OCI-LY3 (cell line): Measurements from ENCODE around the gene BAHD1.

Experiments
- H2AFZ ChIP-seq: fragments of 200-600, 300-600 bp; shearing (Covaris generic); 2 replicates; pipeline ENCODE4 v1.6.0; 2014; ENCODE audit warnings: antibody characterized with exemption, low read depth, low read length
- H3K27ac ChIP-seq: fragments of 200-600, 300-600 bp; sonication (generic); 2 replicates; pipeline ENCODE4 v1.5.1; 2014; ENCODE audit warnings: mild to moderate bottlenecking, low read length, moderate library complexity, mixed read lengths
- H3K27me3 ChIP-seq: fragments of 200-600, 300-600 bp; sonication (generic); 2 replicates; pipeline ENCODE4 v1.6.1; 2014; ENCODE audit warnings: low read depth, low read length, mixed read lengths
- H3K36me3 ChIP-seq: fragments of 200-600, 300-600 bp; sonication (generic); replicated peaks from 2 replicates; pipeline ENCODE3; 2014; ENCODE audit warnings: low read depth, low read length, mixed read lengths
- H3K4me1 ChIP-seq: fragments of 300-600, 200-600 bp; sonication (generic); 2 replicates; pipeline ENCODE4 v1.6.1; 2014; ENCODE audit warnings: low read length, mixed read lengths
- H3K4me2 ChIP-seq: fragments of 200-600, 300-600 bp; sonication (generic); 2 replicates; pipeline ENCODE4 v1.6.1; 2014; ENCODE audit warnings: low read length, mixed read lengths
- H3K4me3 ChIP-seq: fragments of 300-600, 200-600 bp; sonication (generic); 2 replicates; pipeline ENCODE4 v1.5.1; 2014; ENCODE audit warnings: antibody characterized with exemption, mild to moderate bottlenecking, low read length, moderate library complexity
- H3K79me2 ChIP-seq: fragments of 300-600, 200-600 bp; shearing (Covaris generic); 2 replicates; pipeline ENCODE4 v1.6.1; 2014; ENCODE audit warnings: mild to moderate bottlenecking, low read length, mixed read lengths
- H3K9ac ChIP-seq: fragments of 300-600, 200-600 bp; shearing (Covaris generic); 2 replicates; pipeline ENCODE4 v1.6.0; 2014; ENCODE audit warnings: mild to moderate bottlenecking, low read length, moderate library complexity
- H3K9me3 ChIP-seq: fragments of 200-600, 300-600 bp; shearing (Covaris generic); 2 replicates; pipeline ENCODE4 v1.6.1; 2014; ENCODE audit warnings: low read length, mixed read lengths; ENCODE audit not compliant: insufficient read depth
- H4K20me1 ChIP-seq: fragments of 200-600, 300-600 bp; sonication (generic); 2 replicates; pipeline ENCODE4 v1.6.1; 2016; ENCODE audit warnings: low read length, mixed read lengths; ENCODE audit not compliant: insufficient read depth
- CTCF ChIP-seq: fragments of 200-600, 300-600 bp; sonication (generic); IDR thresholded peaks from 2 replicates; pipeline ENCODE4 v1.5.1; 2014; ENCODE audit warnings: antibody characterized with exemption, low read length, low read depth
- EZH2phosphoT487 ChIP-seq: fragments of 200-600 bp; shearing (Covaris generic); IDR thresholded peaks from 2 replicates; pipeline ENCODE4 v1.6.1; 2018; ENCODE audit warnings: antibody characterized with exemption, mixed run types, low read depth

Gene BAHD1

DNA sequence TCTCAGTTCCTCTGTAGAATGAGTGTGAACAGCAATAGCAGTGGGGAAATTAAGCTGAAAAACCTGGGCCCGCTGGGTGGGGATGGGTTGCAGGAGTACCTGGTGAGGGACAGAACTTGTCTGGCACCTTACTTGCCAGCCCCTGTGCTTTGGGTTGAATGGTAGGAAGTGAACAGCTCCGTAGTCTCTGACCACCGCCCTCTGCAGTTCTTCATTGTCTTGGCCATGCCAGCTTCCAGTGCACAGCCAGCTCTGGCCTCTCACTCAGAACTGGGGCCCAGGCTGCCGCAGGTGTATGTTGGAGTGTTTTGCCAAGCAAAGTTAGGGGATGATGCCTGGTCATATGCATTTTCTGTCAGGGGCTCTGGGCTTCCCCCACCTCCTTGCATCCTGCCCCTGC lies 16.0 kb downstream of the BAHD1 start:
- no peaks in the 10 kb centered on the region for H3K36me3 ChIP-seq
- no peaks in the 10 kb centered on the region for H3K9me3 ChIP-seq
- H3K27me3 ChIP-seq, result no peaks in the 10 kb centered on the region
- peaks cover 3% of the 10 kb centered on the region; the same call in 1 of the 2 replicates for H3K4me1 ChIP-seq
- no peak overlapping the region for H3K9ac ChIP-seq
- peaks cover 37% of the 10 kb centered on the region for H3K79me2 ChIP-seq
- peaks cover 49% of the 10 kb centered on the region for H4K20me1 ChIP-seq
- H3K4me3 ChIP-seq, result no peak overlapping the region
- no peak overlapping the region for H2AFZ ChIP-seq
- no peak for TF ChIP-seq CTCF
- no peak for TF ChIP-seq EZH2phosphoT487
- no peak overlapping the region for H3K4me2 ChIP-seq
- no peak overlapping the region for H3K27ac ChIP-seq

GRCh38 chr15:40458495-40459371 lies 18.0 kb downstream of the BAHD1 start:
- H3K4me3 ChIP-seq, result no peak overlapping the region
- H2AFZ ChIP-seq, result no peak overlapping the region
- no peaks in the 10 kb centered on the region for H3K27me3 ChIP-seq
- no peak overlapping the region for H3K4me2 ChIP-seq
- peaks cover 6% of the 10 kb centered on the region for H3K36me3 ChIP-seq
- peaks cover 36% of the 10 kb centered on the region for H4K20me1 ChIP-seq
- H3K79me2 ChIP-seq, result peaks cover 23% of the 10 kb centered on the region
- no peak overlapping the region for H3K9ac ChIP-seq
- no peak for TF ChIP-seq EZH2phosphoT487
- no peak for TF ChIP-seq CTCF
- H3K4me1 ChIP-seq, result peaks cover 3% of the 10 kb centered on the region; the same call in 1 of the 2 replicates
- H3K27ac ChIP-seq, result no peak overlapping the region
- no peaks in the 10 kb centered on the region for H3K9me3 ChIP-seq

GRCh38 chr15:40459391-40460015 lies 18.8 kb downstream of the BAHD1 start:
- H2AFZ ChIP-seq, result no peak overlapping the region
- H3K36me3 ChIP-seq, result peaks cover 14% of the 10 kb centered on the region
- H3K4me2 ChIP-seq, result no peak overlapping the region
- no peaks in the 10 kb centered on the region for H3K27me3 ChIP-seq
- H3K27ac ChIP-seq, result no peak overlapping the region
- no peak overlapping the region for H3K9ac ChIP-seq
- H4K20me1 ChIP-seq, result peaks cover 34% of the 10 kb centered on the region
- no peak overlapping the region for H3K4me3 ChIP-seq
- H3K79me2 ChIP-seq, result peaks cover 23% of the 10 kb centered on the region
- no peaks in the 10 kb centered on the region for H3K9me3 ChIP-seq
- TF ChIP-seq CTCF (no peak), EZH2phosphoT487 (no peak)
- H3K4me1 ChIP-seq, result peaks cover 3% of the 10 kb centered on the region; the same call in 1 of the 2 replicates

GRCh38 chr15:40460404-40460803 lies 19.7 kb downstream of the BAHD1 start:
- no peaks in the 10 kb centered on the region for H3K27me3 ChIP-seq
- H3K79me2 ChIP-seq, result peaks cover 16% of the 10 kb centered on the region
- H3K27ac ChIP-seq, result no peak overlapping the region
- no peak overlapping the region for H3K4me3 ChIP-seq
- H3K4me1 ChIP-seq, result peaks cover 3% of the 10 kb centered on the region; the same call in 1 of the 2 replicates
- no peak overlapping the region for H2AFZ ChIP-seq
- no peaks in the 10 kb centered on the region for H3K9me3 ChIP-seq
- no peak overlapping the region for H3K4me2 ChIP-seq
- H3K9ac ChIP-seq, result no peak overlapping the region
- H3K36me3 ChIP-seq, result peaks cover 14% of the 10 kb centered on the region
- H4K20me1 ChIP-seq, result peaks cover 27% of the 10 kb centered on the region
- TF ChIP-seq CTCF (no peak), EZH2phosphoT487 (no peak)
